ENCODE results near the gene CNTNAP2.

The CNTNAP2 gene

DNA sequence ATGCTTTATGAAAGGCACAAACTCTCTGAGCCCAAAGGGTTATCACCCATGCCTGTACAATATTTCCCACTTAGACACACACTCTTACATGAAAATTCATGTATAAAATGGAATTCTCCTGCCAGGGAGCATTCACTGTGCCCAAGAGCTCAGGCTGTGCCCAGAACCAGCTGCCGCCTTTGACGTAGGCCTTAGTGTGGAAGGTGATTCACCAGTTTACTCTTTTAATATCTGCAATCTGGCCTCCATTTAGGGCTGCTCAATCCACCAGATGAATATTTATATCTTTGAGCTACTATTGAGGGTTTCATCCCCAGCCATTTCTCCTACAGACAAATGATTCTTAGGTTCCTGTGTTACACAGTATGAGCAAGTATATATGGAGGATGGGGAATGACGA, 849.7 kb downstream of the CNTNAP2 start:
- Histone ChIP-seq H3K4me1 (ENCODE audit: control insufficient read depth, insufficient read depth, low read length) (no peaks in the 10 kb centered on the region), H3K9me3 (ENCODE audit: control insufficient read depth, insufficient read depth, low read depth, low read length) (no peaks in the 10 kb centered on the region), H3K4me3 (ENCODE audit: low read depth, low read length) (no peak overlapping the region), H3K36me3 (ENCODE audit: control insufficient read depth in 2 of 2, insufficient read depth in 1 of 2, low read length in 2 of 2) (no peaks in the 10 kb centered on the region), H3K27ac (ENCODE audit: extremely low read depth, low read depth, low read length) (no peak overlapping the region)
- CTCF ChIA-PET, result no interaction called here
- POLR2A ChIA-PET, result no interaction called here
- TF ChIP-seq KLF1 (tag by site-specific recombination; IDR thresholded peaks at IDR 0.05) (no peak), ZNF560 (tag by site-specific recombination; IDR thresholded peaks at IDR 0.05; ENCODE audit: borderline replicate concordance) (no peak), PRDM1 (tag by site-specific recombination; IDR thresholded peaks at IDR 0.05) (no peak), ZNF239 (tag by site-specific recombination; IDR thresholded peaks at IDR 0.05) (no peak), ZNF2 (tag by site-specific recombination; IDR thresholded peaks at IDR 0.05) (no peak), ZNF544 (tag by site-specific recombination; IDR thresholded peaks at IDR 0.05) (no peak), ZNF777 (tag by site-specific recombination; IDR thresholded peaks at IDR 0.05; ENCODE audit: borderline replicate concordance) (no peak), TCF7L2 (IDR thresholded peaks at IDR 0.05; ENCODE audit: borderline replicate concordance, low read depth, low read length) (no peak), ZNF433 (tag by site-specific recombination; IDR thresholded peaks at IDR 0.05; ENCODE audit: low read depth) (no peak), KLF7 (tag by site-specific recombination; IDR thresholded peaks at IDR 0.05; ENCODE audit: borderline replicate concordance) (no peak), ZNF416 (tag by site-specific recombination; IDR thresholded peaks at IDR 0.05) (no peak)
- TF ChIP-seq, protein P1, sequence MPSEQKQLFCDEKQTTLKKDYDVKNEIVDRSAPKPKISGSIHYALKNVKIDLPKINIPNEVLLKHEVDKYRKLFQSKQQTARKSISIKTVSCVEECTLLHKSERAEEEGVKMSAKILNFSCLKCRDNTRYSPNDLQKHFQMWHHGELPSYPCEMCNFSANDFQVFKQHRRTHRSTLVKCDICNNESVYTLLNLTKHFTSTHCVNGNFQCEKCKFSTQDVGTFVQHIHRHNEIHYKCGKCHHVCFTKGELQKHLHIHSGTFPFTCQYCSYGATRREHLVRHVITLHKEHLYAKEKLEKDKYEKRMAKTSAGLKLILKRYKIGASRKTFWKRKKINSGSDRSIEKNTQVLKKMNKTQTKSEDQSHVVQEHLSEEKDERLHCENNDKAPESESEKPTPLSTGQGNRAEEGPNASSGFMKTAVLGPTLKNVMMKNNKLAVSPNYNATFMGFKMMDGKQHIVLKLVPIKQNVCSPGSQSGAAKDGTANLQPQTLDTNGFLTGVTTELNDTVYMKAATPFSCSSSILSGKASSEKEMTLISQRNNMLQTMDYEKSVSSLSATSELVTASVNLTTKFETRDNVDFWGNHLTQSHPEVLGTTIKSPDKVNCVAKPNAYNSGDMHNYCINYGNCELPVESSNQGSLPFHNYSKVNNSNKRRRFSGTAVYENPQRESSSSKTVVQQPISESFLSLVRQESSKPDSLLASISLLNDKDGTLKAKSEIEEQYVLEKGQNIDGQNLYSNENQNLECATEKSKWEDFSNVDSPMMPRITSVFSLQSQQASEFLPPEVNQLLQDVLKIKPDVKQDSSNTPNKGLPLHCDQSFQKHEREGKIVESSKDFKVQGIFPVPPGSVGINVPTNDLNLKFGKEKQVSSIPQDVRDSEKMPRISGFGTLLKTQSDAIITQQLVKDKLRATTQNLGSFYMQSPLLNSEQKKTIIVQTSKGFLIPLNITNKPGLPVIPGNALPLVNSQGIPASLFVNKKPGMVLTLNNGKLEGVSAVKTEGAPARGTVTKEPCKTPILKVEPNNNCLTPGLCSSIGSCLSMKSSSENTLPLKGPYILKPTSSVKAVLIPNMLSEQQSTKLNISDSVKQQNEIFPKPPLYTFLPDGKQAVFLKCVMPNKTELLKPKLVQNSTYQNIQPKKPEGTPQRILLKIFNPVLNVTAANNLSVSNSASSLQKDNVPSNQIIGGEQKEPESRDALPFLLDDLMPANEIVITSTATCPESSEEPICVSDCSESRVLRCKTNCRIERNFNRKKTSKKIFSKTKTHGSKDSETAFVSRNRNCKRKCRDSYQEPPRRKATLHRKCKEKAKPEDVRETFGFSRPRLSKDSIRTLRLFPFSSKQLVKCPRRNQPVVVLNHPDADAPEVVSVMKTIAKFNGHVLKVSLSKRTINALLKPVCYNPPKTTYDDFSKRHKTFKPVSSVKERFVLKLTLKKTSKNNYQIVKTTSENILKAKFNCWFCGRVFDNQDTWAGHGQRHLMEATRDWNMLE (tag by site-specific recombination; conservative IDR thresholded peaks at IDR 0.05; ENCODE audit: low read depth), result no peak
- TF ChIP-seq, protein P2, sequence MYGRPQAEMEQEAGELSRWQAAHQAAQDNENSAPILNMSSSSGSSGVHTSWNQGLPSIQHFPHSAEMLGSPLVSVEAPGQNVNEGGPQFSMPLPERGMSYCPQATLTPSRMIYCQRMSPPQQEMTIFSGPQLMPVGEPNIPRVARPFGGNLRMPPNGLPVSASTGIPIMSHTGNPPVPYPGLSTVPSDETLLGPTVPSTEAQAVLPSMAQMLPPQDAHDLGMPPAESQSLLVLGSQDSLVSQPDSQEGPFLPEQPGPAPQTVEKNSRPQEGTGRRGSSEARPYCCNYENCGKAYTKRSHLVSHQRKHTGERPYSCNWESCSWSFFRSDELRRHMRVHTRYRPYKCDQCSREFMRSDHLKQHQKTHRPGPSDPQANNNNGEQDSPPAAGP (tag by site-specific recombination; IDR thresholded peaks at IDR 0.05), result no peak

DNA sequence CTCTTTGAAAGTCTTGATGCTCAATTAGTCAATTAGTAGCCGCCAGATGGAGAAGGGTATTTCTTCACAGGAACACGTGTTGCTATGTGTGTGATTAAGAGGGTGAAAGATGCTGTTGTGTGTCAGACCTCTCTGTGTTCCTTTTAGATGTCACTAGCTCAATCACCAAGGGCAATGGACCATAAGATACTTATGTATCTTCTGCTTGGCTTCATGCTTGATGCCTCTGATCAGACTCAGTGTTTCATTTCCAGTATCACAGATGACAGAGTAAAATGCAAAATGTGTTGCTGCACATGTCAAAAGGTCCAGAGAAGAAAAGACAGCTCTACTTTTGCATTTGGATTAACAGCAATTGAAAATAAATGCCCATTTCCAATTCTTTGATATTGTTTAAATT, 865.9 kb downstream of the CNTNAP2 start:
- H3K36me3 ChIP-seq (ENCODE audit: control insufficient read depth in 2 of 2, insufficient read depth in 1 of 2, low read length in 2 of 2), result no peaks in the 10 kb centered on the region
- no peaks in the 10 kb centered on the region for H3K9me3 ChIP-seq (ENCODE audit: control insufficient read depth, insufficient read depth, low read depth, low read length)
- no peaks in the 10 kb centered on the region for H3K4me1 ChIP-seq (ENCODE audit: control insufficient read depth, insufficient read depth, low read length)
- no peak overlapping the region for H3K4me3 ChIP-seq (ENCODE audit: low read depth, low read length)
- no peak overlapping the region for H3K27ac ChIP-seq (ENCODE audit: extremely low read depth, low read depth, low read length)
- POLR2A ChIA-PET, result no interaction called here
- CTCF ChIA-PET, result no interaction called here
- TF ChIP-seq ZBTB8A (tag by site-specific recombination; IDR thresholded peaks at IDR 0.05), result no peak
- TF ChIP-seq, protein P3, sequence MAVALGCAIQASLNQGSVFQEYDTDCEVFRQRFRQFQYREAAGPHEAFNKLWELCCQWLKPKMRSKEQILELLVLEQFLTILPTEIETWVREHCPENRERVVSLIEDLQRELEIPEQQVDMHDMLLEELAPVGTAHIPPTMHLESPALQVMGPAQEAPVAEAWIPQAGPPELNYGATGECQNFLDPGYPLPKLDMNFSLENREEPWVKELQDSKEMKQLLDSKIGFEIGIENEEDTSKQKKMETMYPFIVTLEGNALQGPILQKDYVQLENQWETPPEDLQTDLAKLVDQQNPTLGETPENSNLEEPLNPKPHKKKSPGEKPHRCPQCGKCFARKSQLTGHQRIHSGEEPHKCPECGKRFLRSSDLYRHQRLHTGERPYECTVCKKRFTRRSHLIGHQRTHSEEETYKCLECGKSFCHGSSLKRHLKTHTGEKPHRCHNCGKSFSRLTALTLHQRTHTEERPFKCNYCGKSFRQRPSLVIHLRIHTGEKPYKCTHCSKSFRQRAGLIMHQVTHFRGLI (tag by site-specific recombination; IDR thresholded peaks at IDR 0.05), result no peak
- no peak for TF ChIP-seq ZNF24 (tag by site-specific recombination; IDR thresholded peaks at IDR 0.05)
- no peak for TF ChIP-seq ZNF777 (tag by site-specific recombination; IDR thresholded peaks at IDR 0.05; ENCODE audit: borderline replicate concordance)
- TF ChIP-seq ZNF670 (tag by site-specific recombination; IDR thresholded peaks at IDR 0.05; ENCODE audit: low read depth), result no peak
- TF ChIP-seq KLF7 (tag by site-specific recombination; IDR thresholded peaks at IDR 0.05; ENCODE audit: borderline replicate concordance), result no peak
- no peak for TF ChIP-seq ZNF10 (tag by site-specific recombination; IDR thresholded peaks at IDR 0.05)
- TF ChIP-seq, protein P4, sequence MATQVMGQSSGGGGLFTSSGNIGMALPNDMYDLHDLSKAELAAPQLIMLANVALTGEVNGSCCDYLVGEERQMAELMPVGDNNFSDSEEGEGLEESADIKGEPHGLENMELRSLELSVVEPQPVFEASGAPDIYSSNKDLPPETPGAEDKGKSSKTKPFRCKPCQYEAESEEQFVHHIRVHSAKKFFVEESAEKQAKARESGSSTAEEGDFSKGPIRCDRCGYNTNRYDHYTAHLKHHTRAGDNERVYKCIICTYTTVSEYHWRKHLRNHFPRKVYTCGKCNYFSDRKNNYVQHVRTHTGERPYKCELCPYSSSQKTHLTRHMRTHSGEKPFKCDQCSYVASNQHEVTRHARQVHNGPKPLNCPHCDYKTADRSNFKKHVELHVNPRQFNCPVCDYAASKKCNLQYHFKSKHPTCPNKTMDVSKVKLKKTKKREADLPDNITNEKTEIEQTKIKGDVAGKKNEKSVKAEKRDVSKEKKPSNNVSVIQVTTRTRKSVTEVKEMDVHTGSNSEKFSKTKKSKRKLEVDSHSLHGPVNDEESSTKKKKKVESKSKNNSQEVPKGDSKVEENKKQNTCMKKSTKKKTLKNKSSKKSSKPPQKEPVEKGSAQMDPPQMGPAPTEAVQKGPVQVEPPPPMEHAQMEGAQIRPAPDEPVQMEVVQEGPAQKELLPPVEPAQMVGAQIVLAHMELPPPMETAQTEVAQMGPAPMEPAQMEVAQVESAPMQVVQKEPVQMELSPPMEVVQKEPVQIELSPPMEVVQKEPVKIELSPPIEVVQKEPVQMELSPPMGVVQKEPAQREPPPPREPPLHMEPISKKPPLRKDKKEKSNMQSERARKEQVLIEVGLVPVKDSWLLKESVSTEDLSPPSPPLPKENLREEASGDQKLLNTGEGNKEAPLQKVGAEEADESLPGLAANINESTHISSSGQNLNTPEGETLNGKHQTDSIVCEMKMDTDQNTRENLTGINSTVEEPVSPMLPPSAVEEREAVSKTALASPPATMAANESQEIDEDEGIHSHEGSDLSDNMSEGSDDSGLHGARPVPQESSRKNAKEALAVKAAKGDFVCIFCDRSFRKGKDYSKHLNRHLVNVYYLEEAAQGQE (tag by site-specific recombination; IDR thresholded peaks at IDR 0.05), result no peak
- no peak for TF ChIP-seq ZNF830 (tag by site-specific recombination; IDR thresholded peaks at IDR 0.05; ENCODE audit: low read depth)
- no peak for TF ChIP-seq ZNF561 (tag by site-specific recombination; IDR thresholded peaks at IDR 0.05; ENCODE audit: borderline replicate concordance)
- TF ChIP-seq ZNF501 (tag by site-specific recombination; IDR thresholded peaks at IDR 0.05), result no peak
- no peak for TF ChIP-seq ZNF768 (tag by site-specific recombination; IDR thresholded peaks at IDR 0.05)
